ENCODE results near the gene SSX4B.
"Not testable (repeated sequence)": the region's sequence is repeated elsewhere in the genome, so short reads cannot be mapped to it uniquely, and the experiment has no call there.

Gene SSX4B

GRCh38 chrX:48396931-48397330, 14.8 kb downstream of the SSX4B start:
- H3K4me1 ChIP-seq; H3K27me3 ChIP-seq (ENCODE audit: low read depth); H3K36me3 ChIP-seq (replicated peaks); H3K9me3 ChIP-seq; in situ Hi-C loops (cut with MboI; ENCODE audit: low sequenced_read_pairs); H3K4me3 ChIP-seq; DNase-seq (ENCODE audit: low spot score in 2 of 2): not testable (repeated sequence)

GRCh38 chrX:48383239-48383638, 28.5 kb downstream of the SSX4B start, which contains the start of gene SSX4:
TSS of gene SSX4 (plus strand) at chrX:48383539. CDS start at chrX:48384054, 515 bp downstream.
- H3K9me3 ChIP-seq; H3K4me1 ChIP-seq; H3K27me3 ChIP-seq (ENCODE audit: low read depth); H3K36me3 ChIP-seq (replicated peaks); in situ Hi-C loops (cut with MboI; ENCODE audit: low sequenced_read_pairs); H3K4me3 ChIP-seq; DNase-seq (ENCODE audit: low spot score in 2 of 2): not testable (repeated sequence)

- H3K4me3 ChIP-seq; H3K36me3 ChIP-seq (replicated peaks); DNase-seq (ENCODE audit: low spot score in 2 of 2); H3K4me1 ChIP-seq; H3K9me3 ChIP-seq; H3K27me3 ChIP-seq (ENCODE audit: low read depth): not testable (repeated sequence)
- in situ Hi-C loops (cut with MboI; ENCODE audit: low sequenced_read_pairs): loop anchor here (25.0 kb wide), 1 partner anchor 108 kb away; the partner anchor contains the start of gene SSX1
Observed at GRCh38 chrX:48370408-48370807, 41.4 kb downstream of the SSX4B start.

- not testable (repeated sequence) for DNase-seq (ENCODE audit: low spot score in 2 of 2)
- in situ Hi-C loops (cut with MboI; ENCODE audit: low sequenced_read_pairs): loop anchor here (25.0 kb wide), 1 partner anchor 106 kb away; the partner anchor contains the start of gene SSX1
Observed at GRCh38 chrX:48367717-48368408, 43.9 kb downstream of the SSX4B start.

GRCh38 chrX:48359281-48359680, 52.5 kb downstream of the SSX4B start:
- H3K4me3 ChIP-seq; H3K36me3 ChIP-seq (replicated peaks); DNase-seq (ENCODE audit: low spot score in 2 of 2); H3K4me1 ChIP-seq; H3K27me3 ChIP-seq (ENCODE audit: low read depth); H3K9me3 ChIP-seq: not testable (repeated sequence)
- in situ Hi-C loops (cut with MboI; ENCODE audit: low sequenced_read_pairs): loop anchor here (25.0 kb wide), 1 partner anchor 97 kb away; the partner anchor contains the start of gene SSX1

More at GRCh38 chrX:48367717-48368408, 43.9 kb downstream of the SSX4B start:
- H3K36me3 ChIP-seq (replicated peaks); H3K9me3 ChIP-seq; H3K4me3 ChIP-seq; H3K4me1 ChIP-seq; H3K27me3 ChIP-seq (ENCODE audit: low read depth): not testable (repeated sequence)

GRCh38 chrX:48357681-48358080, 54.1 kb downstream of the SSX4B start:
- in situ Hi-C loops (cut with MboI; ENCODE audit: low sequenced_read_pairs): loop anchor here (25.0 kb wide), 1 partner anchor 95 kb away; the partner anchor contains the start of gene SSX1
- Histone ChIP-seq H3K36me3 (replicated peaks) (no peaks in the 10 kb centered on the region), H3K9me3 (no peaks in the 10 kb centered on the region), H3K4me1 (no peaks in the 10 kb centered on the region), H3K4me3 (no peak overlapping the region), H3K27me3 (ENCODE audit: low read depth) (no peaks in the 10 kb centered on the region; the same call in 1 of the 2 replicates)
- DNase-seq (ENCODE audit: low spot score in 2 of 2): no peak

- not testable (repeated sequence) for DNase-seq (ENCODE audit: low spot score in 2 of 2); H3K36me3 ChIP-seq (replicated peaks); H3K9me3 ChIP-seq; H3K4me1 ChIP-seq; H3K27me3 ChIP-seq (ENCODE audit: low read depth); H3K4me3 ChIP-seq
- in situ Hi-C loops (cut with MboI; ENCODE audit: low sequenced_read_pairs): loop anchor here (25.0 kb wide), 1 partner anchor 94 kb away; the partner anchor contains the start of gene SSX1
Observed at GRCh38 chrX:48356315-48357094, 55.3 kb downstream of the SSX4B start, which contains the start of gene SSX3. TSS of gene SSX3 (minus strand) at chrX:48356703. CDS start at chrX:48355249, 1,454 bp downstream.
